WTC11 (cell line): ENCODE results near the gene PRAMEF9. TPM values are rescaled to one million over a fixed set of nuclear protein-coding genes. Genes with fewer than 3 reads are reported as not detected.
"Not testable (repeated sequence)": the region's sequence is repeated elsewhere in the genome, so short reads cannot be mapped to it uniquely, and the experiment has no call there.

Experiments used
- ATAC-seq: fragments of 200-7000 bp; cut with Tn5 transposase; 2 replicates; pipeline ENCODE4 v1.10.0; 2021; ENCODE audit warnings: mild to moderate bottlenecking, moderate library complexity
- Bru-seq: library from RNA; stranded (reverse); fragments of 400-500 nt; gene quantifications from one replicate; lab custom pipeline; 2021; lab: Mats Ljungman, UMichigan
- CTCF ChIA-PET: fragments of 300-600 bp; sonication (Branson Sonifier 250); formaldehyde crosslinking; loops from one replicate; lab custom pipeline; 2021; ENCODE audit warnings: antibody characterized with exemption; lab: Charles Lee
- POLR2A ChIA-PET: fragments of 350-600 bp; sonication (Branson Sonifier 250); formaldehyde crosslinking; loops from one replicate; lab custom pipeline; 2021; ENCODE audit warnings: antibody characterized with exemption; lab: Charles Lee
- DNase-seq: peaks from one replicate; pipeline ENCODE4 v3.0.0; 2021; ENCODE audit warnings: low spot score
- H3K27ac Mint-ChIP-seq: 2 replicates; pipeline ENCODE4 v1.8.0; 2021; ENCODE audit warnings: mixed read lengths
- H3K27me3 Mint-ChIP-seq: 2 replicates; pipeline ENCODE4 v1.8.0; 2021; ENCODE audit warnings: low read depth, mild to moderate bottlenecking, moderate library complexity, mixed read lengths
- H3K36me3 Mint-ChIP-seq: 2 replicates; pipeline ENCODE4 v1.8.0; 2021; ENCODE audit warnings: mixed read lengths
- H3K4me1 Mint-ChIP-seq: 2 replicates; pipeline ENCODE4 v1.8.0; 2022; ENCODE audit warnings: mixed read lengths
- H3K4me3 Mint-ChIP-seq: 2 replicates; pipeline ENCODE4 v1.8.0; 2021; ENCODE audit warnings: mild to moderate bottlenecking, moderate library complexity, mixed read lengths
- H3K9me3 Mint-ChIP-seq: 2 replicates; pipeline ENCODE4 v1.8.0; 2021; ENCODE audit warnings: mixed read lengths
- CREB1 ChIP-seq: sonication (generic); formaldehyde crosslinking; IDR thresholded peaks from 2 replicates; pipeline ENCODE4 v1.8.0; 2023; ENCODE audit warnings: mild to moderate bottlenecking, missing genetic modification reagents
- HMGA2 ChIP-seq: fragments of 250-450 bp; sonication (Bioruptor Pico); IDR thresholded peaks from 2 replicates; pipeline ENCODE4 v1.4.0; 2021; ENCODE audit warnings: mild to moderate bottlenecking, moderate library complexity
- JUN ChIP-seq: sonication (generic); formaldehyde crosslinking; IDR thresholded peaks from 2 replicates; pipeline ENCODE4 v1.8.0; 2023; ENCODE audit warnings: mild to moderate bottlenecking, missing genetic modification reagents
- NFATC4 ChIP-seq: fragments of 250-450 bp; sonication (Bioruptor Pico); IDR thresholded peaks from 2 replicates; pipeline ENCODE4 v1.9.0; 2021; ENCODE audit warnings: mild to moderate bottlenecking
- ZNF263 ChIP-seq: sonication (generic); formaldehyde crosslinking; IDR thresholded peaks from 2 replicates; pipeline ENCODE4 v1.8.1; 2022; ENCODE audit warnings: low read depth, mild to moderate bottlenecking, moderate library complexity, missing genetic modification reagents
- ZNF416 ChIP-seq: fragments of 250-450 bp; sonication (Bioruptor Pico); IDR thresholded peaks from 2 replicates; pipeline ENCODE4 v1.9.0; 2021; ENCODE audit warnings: mild to moderate bottlenecking, inconsistent platforms
- long read RNA-seq, 3 experiments: library from RNA in 1 of 3; library from capped mRNA in 1 of 3; library from polyadenylated mRNA in 1 of 3; unstranded in 2 of 3; stranded (forward) in 1 of 3; transcript quantifications; one replicate each; pipeline ENCODE4 v2.0.0, GENCODE V29; 2021
- total RNA-seq: library from RNA; stranded (reverse); gene quantifications from 3 replicates; pipeline ENCODE4 v1.2.3, GENCODE V29; 2021
- TF ChIP-seq, protein P1 (sequence below): sonication (generic); formaldehyde crosslinking; IDR thresholded peaks from 2 replicates; pipeline ENCODE4 v1.8.0; 2022; ENCODE audit warnings: mild to moderate bottlenecking, missing genetic modification reagents
- TF ChIP-seq, protein P2 (sequence below): sonication (generic); formaldehyde crosslinking; IDR thresholded peaks from 2 replicates; pipeline ENCODE4 v1.8.0; 2022; ENCODE audit warnings: mild to moderate bottlenecking, missing genetic modification reagents
- TF ChIP-seq, protein P3 (sequence below): sonication (generic); formaldehyde crosslinking; IDR thresholded peaks from 2 replicates; pipeline ENCODE4 v1.8.0; 2022; ENCODE audit warnings: mild to moderate bottlenecking, missing genetic modification reagents

The PRAMEF9 gene
- total RNA-seq (not detected in 3 replicates), Bru-seq, nascent RNA (not detected)
- long read RNA-seq, experiment 1, result 0 reads
- long read RNA-seq, experiment 2, result 0 reads
- long read RNA-seq, experiment 3, result 0 reads

DNA sequence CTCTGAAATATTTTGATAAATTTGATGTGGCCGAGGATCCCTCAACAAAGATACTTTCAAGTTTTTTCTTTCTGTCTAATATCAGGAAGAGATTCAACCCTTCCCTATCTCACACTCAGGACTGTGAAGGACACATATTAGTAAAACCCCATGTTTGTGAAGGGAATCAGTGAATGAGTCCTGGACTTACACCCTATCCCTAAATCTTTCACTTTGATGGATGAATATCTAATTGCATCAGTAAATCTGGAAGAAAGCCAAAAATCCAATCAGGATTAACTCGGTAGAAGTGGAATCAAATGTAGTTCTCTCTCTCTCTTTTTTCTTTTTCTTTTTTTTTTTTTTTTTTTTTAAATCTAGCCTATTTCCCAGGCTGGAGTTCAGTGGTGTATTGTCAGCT is at the start of gene PRAMEF9:
TSS of gene PRAMEF9 (plus strand) at position 301 of the 400 bp plus-strand sequence. CDS start 3,433 bp downstream, outside the sequence.
- H3K36me3 Mint-ChIP-seq, CTCF ChIA-PET, POLR2A ChIA-PET, H3K27ac Mint-ChIP-seq, H3K4me3 Mint-ChIP-seq, H3K4me1 Mint-ChIP-seq, H3K27me3 Mint-ChIP-seq, DNase-seq, H3K9me3 Mint-ChIP-seq, ATAC-seq: not testable (repeated sequence)

- H3K27me3 Mint-ChIP-seq, H3K27ac Mint-ChIP-seq, POLR2A ChIA-PET, CTCF ChIA-PET, H3K4me3 Mint-ChIP-seq, H3K4me1 Mint-ChIP-seq, DNase-seq, H3K9me3 Mint-ChIP-seq, ATAC-seq, H3K36me3 Mint-ChIP-seq: not testable (repeated sequence)
Measured at GRCh38 chr1:13155909-13156308, 15.7 kb upstream of the PRAMEF9 start, which contains the start of gene PRAMEF26. TSS of gene PRAMEF26 (minus strand) at chr1:13156009. CDS start at chr1:13153095, 2,914 bp downstream.

DNA sequence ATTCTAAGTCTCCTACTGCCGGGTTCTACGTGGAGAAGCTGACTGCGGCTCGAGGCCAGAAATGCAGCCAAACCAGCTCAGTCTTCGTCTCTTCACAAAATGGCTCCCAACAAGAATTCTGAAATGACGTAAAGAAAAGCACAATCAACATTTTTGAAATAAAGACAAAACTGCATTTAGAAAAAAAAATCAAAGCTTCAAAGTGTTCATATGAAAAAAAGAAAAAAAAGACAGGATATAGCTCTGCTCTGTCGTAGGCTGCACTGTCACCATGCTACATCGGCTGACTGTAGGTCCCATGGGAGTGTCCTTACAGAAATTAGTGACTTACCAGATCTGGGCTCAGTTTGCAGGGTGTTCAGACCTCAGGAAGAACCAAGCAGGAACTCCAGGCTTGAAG is 6.1 kb upstream of the PRAMEF9 start, which contains the start of gene HNRNPCL4:
TSS of gene HNRNPCL4 (minus strand) at position 101 of the 400 bp plus-strand sequence. CDS start 164 bp downstream, outside the sequence.
- DNase-seq, POLR2A ChIA-PET, H3K27ac Mint-ChIP-seq, CTCF ChIA-PET, H3K9me3 Mint-ChIP-seq, H3K4me3 Mint-ChIP-seq, ATAC-seq, H3K4me1 Mint-ChIP-seq, H3K36me3 Mint-ChIP-seq, H3K27me3 Mint-ChIP-seq: not testable (repeated sequence)

GRCh38 chr1:13201309-13201708 is 29.7 kb downstream of the PRAMEF9 start, which contains the start of gene PRAMEF13:
TSS of gene PRAMEF13 (minus strand) at chr1:13201409. CDS start at chr1:13199589, 1,820 bp downstream.
- H3K4me3 Mint-ChIP-seq, H3K4me1 Mint-ChIP-seq, POLR2A ChIA-PET, H3K27me3 Mint-ChIP-seq, H3K9me3 Mint-ChIP-seq, H3K36me3 Mint-ChIP-seq, DNase-seq, ATAC-seq, CTCF ChIA-PET, H3K27ac Mint-ChIP-seq: not testable (repeated sequence)

GRCh38 chr1:13208712-13209111 is 37.1 kb downstream of the PRAMEF9 start:
- POLR2A ChIA-PET, H3K36me3 Mint-ChIP-seq, H3K9me3 Mint-ChIP-seq, CTCF ChIA-PET, H3K27ac Mint-ChIP-seq, H3K4me3 Mint-ChIP-seq, DNase-seq, H3K27me3 Mint-ChIP-seq, H3K4me1 Mint-ChIP-seq: not testable (repeated sequence)
- peak; percentile 36; the same call in 1 of the 2 replicates for ATAC-seq

- ATAC-seq, result not testable (repeated sequence)
Measured at GRCh38 chr1:13216619-13217018, 45.0 kb downstream of the PRAMEF9 start.

DNA sequence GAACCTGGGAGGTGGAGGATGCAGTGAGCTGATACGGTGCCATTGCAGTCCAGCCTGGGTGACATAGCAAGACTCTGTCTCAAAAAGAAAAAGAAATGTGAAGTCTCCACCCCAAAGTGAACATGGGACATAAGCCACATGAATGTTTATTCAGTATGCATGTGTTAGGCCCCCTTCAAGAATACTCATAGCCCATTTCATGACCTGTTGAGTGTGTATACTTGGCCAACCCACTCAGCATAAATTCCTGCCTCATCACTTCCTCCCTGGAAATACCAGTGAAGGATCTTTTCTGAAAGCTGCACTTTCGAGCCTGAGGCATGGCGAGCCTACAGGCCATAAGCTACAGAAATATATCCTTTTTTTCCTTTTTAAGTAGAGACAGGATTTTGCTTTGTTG is 47.6 kb downstream of the PRAMEF9 start:
- ATAC-seq, CTCF ChIA-PET, H3K36me3 Mint-ChIP-seq, H3K9me3 Mint-ChIP-seq, H3K27ac Mint-ChIP-seq, POLR2A ChIA-PET, H3K27me3 Mint-ChIP-seq, DNase-seq, H3K4me1 Mint-ChIP-seq, H3K4me3 Mint-ChIP-seq: not testable (repeated sequence)

More at GRCh38 chr1:13216619-13217018, 45.0 kb downstream of the PRAMEF9 start:
- CTCF ChIA-PET, H3K36me3 Mint-ChIP-seq, H3K9me3 Mint-ChIP-seq, H3K4me3 Mint-ChIP-seq, H3K27ac Mint-ChIP-seq, H3K4me1 Mint-ChIP-seq, POLR2A ChIA-PET, DNase-seq, H3K27me3 Mint-ChIP-seq: not testable (repeated sequence)

- H3K4me1 Mint-ChIP-seq, ATAC-seq, DNase-seq, H3K4me3 Mint-ChIP-seq, H3K27me3 Mint-ChIP-seq, POLR2A ChIA-PET, H3K27ac Mint-ChIP-seq, CTCF ChIA-PET: not testable (repeated sequence)
- peaks cover 21% of the 10 kb centered on the region for H3K36me3 Mint-ChIP-seq
- H3K9me3 Mint-ChIP-seq, result peaks cover 22% of the 10 kb centered on the region
Measured at GRCh38 chr1:13222788-13223187, 51.1 kb downstream of the PRAMEF9 start.

DNA sequence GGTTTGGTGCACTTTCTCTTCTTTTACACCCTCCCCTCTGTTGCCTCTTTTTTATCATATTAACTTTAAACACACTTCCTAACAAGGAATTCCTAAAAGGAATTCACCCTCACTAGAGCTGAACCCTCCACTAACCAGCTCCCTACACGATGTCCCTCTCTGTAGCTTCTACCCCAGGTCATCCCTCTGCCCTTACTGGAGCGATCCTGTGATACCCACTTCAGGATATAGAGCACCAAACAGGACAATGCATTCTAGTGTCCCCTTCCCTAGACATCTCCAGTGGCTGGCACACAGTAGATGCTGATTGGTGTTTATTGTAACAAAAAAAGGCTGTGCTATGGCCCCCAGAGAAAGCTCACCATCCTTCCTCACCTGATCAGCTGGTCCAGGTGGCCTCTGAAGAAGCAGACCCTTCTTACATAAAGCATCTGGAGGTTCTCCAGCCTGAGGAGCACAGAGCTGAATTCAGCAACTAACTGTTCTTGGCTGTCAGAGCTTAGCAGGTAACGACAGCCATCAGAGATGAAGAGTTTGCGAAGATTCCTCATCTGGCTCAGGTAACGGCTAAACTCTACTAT is 52.9 kb downstream of the PRAMEF9 start:
- Mint-ChIP-seq H3K9me3 (peaks cover 35% of the 10 kb centered on the region), H3K36me3 (peaks cover 34% of the 10 kb centered on the region), H3K27ac (no peak overlapping the region), H3K4me3 (no peak overlapping the region), H3K27me3 (peaks cover 11% of the 10 kb centered on the region), H3K4me1 (no peaks in the 10 kb centered on the region)
- ATAC-seq (no peak), DNase-seq (no peak)
- ChIA-PET CTCF (no interaction called here), POLR2A (no interaction called here)
- TF ChIP-seq, protein P1, sequence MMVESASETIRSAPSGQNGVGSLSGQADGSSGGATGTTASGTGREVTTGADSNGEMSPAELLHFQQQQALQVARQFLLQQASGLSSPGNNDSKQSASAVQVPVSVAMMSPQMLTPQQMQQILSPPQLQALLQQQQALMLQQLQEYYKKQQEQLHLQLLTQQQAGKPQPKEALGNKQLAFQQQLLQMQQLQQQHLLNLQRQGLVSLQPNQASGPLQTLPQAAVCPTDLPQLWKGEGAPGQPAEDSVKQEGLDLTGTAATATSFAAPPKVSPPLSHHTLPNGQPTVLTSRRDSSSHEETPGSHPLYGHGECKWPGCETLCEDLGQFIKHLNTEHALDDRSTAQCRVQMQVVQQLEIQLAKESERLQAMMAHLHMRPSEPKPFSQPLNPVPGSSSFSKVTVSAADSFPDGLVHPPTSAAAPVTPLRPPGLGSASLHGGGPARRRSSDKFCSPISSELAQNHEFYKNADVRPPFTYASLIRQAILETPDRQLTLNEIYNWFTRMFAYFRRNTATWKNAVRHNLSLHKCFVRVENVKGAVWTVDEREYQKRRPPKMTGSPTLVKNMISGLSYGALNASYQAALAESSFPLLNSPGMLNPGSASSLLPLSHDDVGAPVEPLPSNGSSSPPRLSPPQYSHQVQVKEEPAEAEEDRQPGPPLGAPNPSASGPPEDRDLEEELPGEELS, result no peak
- no peak for TF ChIP-seq JUN (CRISPR knock-in tag)
- no peak for TF ChIP-seq ZNF416 (CRISPR knock-in tag)
- TF ChIP-seq, protein P2, sequence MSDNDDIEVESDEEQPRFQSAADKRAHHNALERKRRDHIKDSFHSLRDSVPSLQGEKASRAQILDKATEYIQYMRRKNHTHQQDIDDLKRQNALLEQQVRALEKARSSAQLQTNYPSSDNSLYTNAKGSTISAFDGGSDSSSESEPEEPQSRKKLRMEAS (CRISPR knock-in tag), result no peak
- TF ChIP-seq HMGA2 (CRISPR knock-in tag), result no peak
- no peak for TF ChIP-seq ZNF263 (CRISPR knock-in tag)
- no peak for TF ChIP-seq CREB1 (CRISPR knock-in tag)
- no peak for TF ChIP-seq NFATC4
- TF ChIP-seq, protein P3, sequence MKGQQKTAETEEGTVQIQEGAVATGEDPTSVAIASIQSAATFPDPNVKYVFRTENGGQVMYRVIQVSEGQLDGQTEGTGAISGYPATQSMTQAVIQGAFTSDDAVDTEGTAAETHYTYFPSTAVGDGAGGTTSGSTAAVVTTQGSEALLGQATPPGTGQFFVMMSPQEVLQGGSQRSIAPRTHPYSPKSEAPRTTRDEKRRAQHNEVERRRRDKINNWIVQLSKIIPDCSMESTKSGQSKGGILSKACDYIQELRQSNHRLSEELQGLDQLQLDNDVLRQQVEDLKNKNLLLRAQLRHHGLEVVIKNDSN, result no peak
